Neural cell (in vitro differentiated cells): Measurements from ENCODE around the gene FAM240A. TPM values are rescaled to one million over a fixed set of nuclear protein-coding genes. Genes with fewer than 3 reads are reported as not detected.

Experiments used
- H2AFZ ChIP-seq: fragments of 200-600, 300-800 bp; sonication (generic), shearing (Covaris generic); 2 replicates; pipeline ENCODE4 v1.6.0; 2014; ENCODE audit warnings: low read depth, mild to moderate bottlenecking, antibody characterized with exemption, low read length, moderate library complexity
- H3F3A ChIP-seq: fragments of 200-600 bp; shearing (Covaris generic); 2 replicates; pipeline ENCODE4 v1.6.1; 2016; ENCODE audit warnings: mild to moderate bottlenecking, moderate library complexity, mixed read lengths, antibody characterized with exemption, low read length; ENCODE audit not compliant: insufficient read depth, poor library complexity, severe bottlenecking
- H3K27ac ChIP-seq: fragments of 200-600, 300-800 bp; sonication (generic), shearing (Covaris generic); 2 replicates; pipeline ENCODE4 v1.5.1; 2014; ENCODE audit warnings: mild to moderate bottlenecking, low read length, moderate library complexity
- H3K27me3 ChIP-seq: fragments of 300-800, 200-600 bp; sonication (generic), shearing (Covaris generic); 2 replicates; pipeline ENCODE4 v1.6.0; 2014; ENCODE audit warnings: mild to moderate bottlenecking, low read depth, low read length, moderate library complexity; ENCODE audit not compliant: insufficient read depth
- H3K36me3 ChIP-seq: fragments of 300-800, 200-600 bp; sonication (generic), shearing (Covaris generic); 2 replicates; pipeline ENCODE4 v1.5.1; 2014; ENCODE audit warnings: mild to moderate bottlenecking, antibody characterized with exemption, low read length, moderate library complexity; ENCODE audit not compliant: insufficient read depth
- H3K4me2 ChIP-seq: fragments of 300-800, 200-600 bp; sonication (generic), shearing (Covaris generic); 2 replicates; pipeline ENCODE4 v1.6.0; 2014; ENCODE audit warnings: mild to moderate bottlenecking, low read length
- H3K4me3 ChIP-seq: fragments of 300-800, 200-600 bp; sonication (generic), shearing (Covaris generic); 2 replicates; pipeline ENCODE4 v1.5.1; 2014; ENCODE audit warnings: mild to moderate bottlenecking, low read length, moderate library complexity
- H3K79me2 ChIP-seq: fragments of 200-600 bp; shearing (Covaris generic); replicated peaks from 2 replicates; pipeline ENCODE4 v1.6.0; 2014; ENCODE audit warnings: mild to moderate bottlenecking, low read length, moderate library complexity; ENCODE audit not compliant: insufficient read depth
- H3K9ac ChIP-seq: fragments of 300-800, 200-600 bp; sonication (generic), shearing (Covaris generic); 2 replicates; pipeline ENCODE4 v1.6.1; 2016; ENCODE audit warnings: mild to moderate bottlenecking, low read length, mixed read lengths
- H3K9me2 ChIP-seq: fragments of 200-600 bp; shearing (Covaris generic); 2 replicates; pipeline ENCODE4 v1.6.1; 2016; ENCODE audit warnings: mild to moderate bottlenecking, low read length, mixed read lengths; ENCODE audit not compliant: insufficient read depth
- H3K9me3 ChIP-seq: fragments of 200-600, 300-800 bp; sonication (generic), shearing (Covaris generic); 2 replicates; pipeline ENCODE4 v1.6.1; 2016; ENCODE audit warnings: mild to moderate bottlenecking, mixed run types, low read length, moderate library complexity, mixed read lengths
- H4K20me1 ChIP-seq: fragments of 200-600 bp; shearing (Covaris generic); 2 replicates; pipeline ENCODE4 v1.6.1; 2016; ENCODE audit warnings: mild to moderate bottlenecking, mixed run types; ENCODE audit not compliant: insufficient read depth
- EP300 ChIP-seq: fragments of 450-650 bp; conservative IDR thresholded peaks from 2 replicates; pipeline ENCODE4 v1.6.1; 2014; ENCODE audit warnings: antibody characterized with exemption, mild to moderate bottlenecking, moderate library complexity; ENCODE audit not compliant: poor library complexity, severe bottlenecking
- EZH2 ChIP-seq: fragments of 200-600, 300-800 bp; shearing (Covaris generic), sonication (generic); IDR thresholded peaks from 2 replicates; pipeline ENCODE4 v1.6.1; 2014; ENCODE audit warnings: antibody characterized with exemption, low read length, borderline replicate concordance, mild to moderate bottlenecking; ENCODE audit not compliant: insufficient read depth, poor library complexity, severe bottlenecking
- MXI1 ChIP-seq: fragments of 450-650 bp; conservative IDR thresholded peaks from 2 replicates; pipeline ENCODE4 v1.6.1; 2014; ENCODE audit warnings: antibody characterized with exemption, mild to moderate bottlenecking; ENCODE audit not compliant: poor library complexity, severe bottlenecking
- POLR2AphosphoS5 ChIP-seq: IDR thresholded peaks from 2 replicates; pipeline ENCODE4 v1.6.1; 2012
- RAD21 ChIP-seq: fragments of 450-650 bp; conservative IDR thresholded peaks from 2 replicates; pipeline ENCODE4 v1.6.1; 2014; ENCODE audit warnings: antibody characterized with exemption, mild to moderate bottlenecking, moderate library complexity
- SMC3 ChIP-seq: fragments of 450-650 bp; conservative IDR thresholded peaks from 2 replicates; pipeline ENCODE4 v1.6.1; 2014; ENCODE audit warnings: antibody characterized with exemption, mild to moderate bottlenecking, moderate library complexity; ENCODE audit not compliant: poor library complexity
- TAF1 ChIP-seq: IDR thresholded peaks from 2 replicates; pipeline ENCODE4 v1.6.1; 2012; ENCODE audit warnings: low read depth
- polyA plus RNA-seq: library from polyadenylated mRNA; depleted of rRNA; stranded (reverse); fragments of >200 nt; gene quantifications from 2 replicates; pipeline ENCODE4 v1.2.3, GENCODE V29; 2014
- TF ChIP-seq, protein P1 (sequence below): IDR thresholded peaks from 2 replicates; pipeline ENCODE4 v1.6.1; 2012; ENCODE audit warnings: borderline replicate concordance
- TF ChIP-seq, protein P2 (sequence below): fragments of 450-650 bp; IDR thresholded peaks from 2 replicates; pipeline ENCODE4 v1.5.1; 2014; ENCODE audit warnings: antibody characterized with exemption, mild to moderate bottlenecking, moderate library complexity; ENCODE audit not compliant: poor library complexity, severe bottlenecking

FAM240A gene
- polyA plus RNA-seq, 1 donor from 2014 or later, result not detected

DNA sequence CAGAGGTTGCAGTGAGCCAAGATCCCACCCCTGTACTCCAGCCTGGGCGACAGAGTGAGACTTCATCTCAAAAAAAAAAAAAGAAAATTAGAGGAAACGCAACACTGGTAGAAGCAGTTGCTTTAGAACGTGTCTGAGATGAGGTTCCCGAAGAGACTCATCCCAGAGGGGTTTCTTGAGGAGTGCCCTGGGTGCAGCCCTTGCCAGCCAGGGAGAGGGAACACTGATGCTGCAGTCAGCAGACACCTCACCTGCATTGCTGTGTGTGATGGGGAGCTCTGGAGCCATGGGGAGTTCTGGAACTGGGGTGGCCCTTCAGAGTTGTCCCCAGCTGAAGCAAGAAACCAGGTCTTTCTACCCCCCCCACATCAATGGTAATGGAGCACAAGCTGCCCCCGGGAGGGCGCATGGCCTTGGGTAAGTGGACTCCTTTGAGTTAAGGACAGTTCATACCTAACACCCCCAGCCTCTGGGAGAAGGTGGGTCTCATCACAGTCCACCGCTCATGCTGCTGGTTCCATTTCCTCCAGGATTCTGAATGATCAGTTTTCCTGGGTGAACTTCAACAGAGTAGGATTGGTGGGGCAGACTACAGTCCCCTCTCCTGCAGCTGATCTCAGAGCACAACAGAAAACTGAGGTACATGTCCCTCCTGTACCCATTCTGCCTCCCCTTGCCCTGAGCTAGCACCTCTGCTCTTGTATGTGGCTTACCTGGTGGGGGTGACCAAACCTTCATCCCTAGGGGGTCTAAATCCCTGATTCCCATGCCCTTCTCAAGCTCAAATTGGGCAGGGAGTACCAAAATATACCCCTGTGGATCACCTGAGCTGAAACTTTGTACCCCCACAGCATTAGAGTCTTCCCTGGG is 27.5 kb upstream of the FAM240A start (continued):
- TF ChIP-seq EP300 (no peak), RAD21 (no peak), TAF1 (no peak)

DNA sequence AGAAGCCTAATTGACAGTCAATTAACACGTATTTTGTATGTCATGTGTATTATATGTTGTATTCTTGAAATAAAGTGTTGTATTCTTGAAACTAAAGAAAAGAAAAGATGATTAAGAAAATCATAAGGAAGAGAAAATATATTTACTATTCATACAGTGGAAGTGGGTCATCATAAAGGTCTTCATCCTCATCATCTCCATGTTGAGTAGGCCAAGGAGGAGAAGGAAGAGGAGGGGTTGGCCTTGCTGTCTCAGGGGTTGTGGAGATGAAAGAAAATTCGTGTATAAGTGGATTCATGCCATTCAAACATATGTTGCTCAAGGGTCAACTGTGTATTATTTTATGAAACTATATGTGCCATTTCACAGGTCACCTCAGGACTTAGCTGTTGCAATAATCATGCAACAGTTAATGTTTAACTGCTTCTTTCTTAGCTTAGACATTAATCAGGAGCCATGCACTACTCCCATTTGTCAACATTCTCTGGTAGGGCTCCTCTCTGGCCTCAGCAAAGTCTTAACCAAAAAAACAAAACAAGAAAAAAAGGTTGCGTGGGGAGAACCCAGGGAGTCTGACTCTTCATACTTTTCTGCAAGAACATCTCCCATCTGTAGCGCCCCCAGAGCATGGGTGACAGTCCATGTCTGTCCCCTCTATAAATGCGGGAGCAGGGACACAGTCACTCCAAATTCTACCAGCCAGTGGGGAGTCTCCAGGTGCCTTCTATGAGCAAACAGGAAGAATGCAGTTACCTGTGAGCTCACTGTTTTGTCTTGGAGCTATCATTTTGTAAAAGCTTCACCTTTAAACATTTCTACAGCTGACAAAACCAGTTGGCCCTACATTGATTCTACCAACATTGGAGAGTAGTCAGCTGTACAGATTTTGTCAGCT is 26.3 kb upstream of the FAM240A start:
- Histone ChIP-seq H3K4me3 (no peak overlapping the region), H4K20me1 (no peaks in the 10 kb centered on the region), H3K36me3 (no peaks in the 10 kb centered on the region), H3K27me3 (no peaks in the 10 kb centered on the region), H3F3A (no peaks in the 10 kb centered on the region), H3K9me3 (no peaks in the 10 kb centered on the region), H3K4me2 (no peak overlapping the region), H3K27ac (no peak overlapping the region), H2AFZ (no peak overlapping the region), H3K79me2 (no peaks in the 10 kb centered on the region), H3K9me2 (no peaks in the 10 kb centered on the region), H3K9ac (no peak overlapping the region)
- TF ChIP-seq TAF1 (no peak), RAD21 (no peak), EP300 (no peak), EZH2 (no peak), SMC3 (no peak), MXI1 (no peak), POLR2AphosphoS5 (no peak)
- TF ChIP-seq, protein P1, sequence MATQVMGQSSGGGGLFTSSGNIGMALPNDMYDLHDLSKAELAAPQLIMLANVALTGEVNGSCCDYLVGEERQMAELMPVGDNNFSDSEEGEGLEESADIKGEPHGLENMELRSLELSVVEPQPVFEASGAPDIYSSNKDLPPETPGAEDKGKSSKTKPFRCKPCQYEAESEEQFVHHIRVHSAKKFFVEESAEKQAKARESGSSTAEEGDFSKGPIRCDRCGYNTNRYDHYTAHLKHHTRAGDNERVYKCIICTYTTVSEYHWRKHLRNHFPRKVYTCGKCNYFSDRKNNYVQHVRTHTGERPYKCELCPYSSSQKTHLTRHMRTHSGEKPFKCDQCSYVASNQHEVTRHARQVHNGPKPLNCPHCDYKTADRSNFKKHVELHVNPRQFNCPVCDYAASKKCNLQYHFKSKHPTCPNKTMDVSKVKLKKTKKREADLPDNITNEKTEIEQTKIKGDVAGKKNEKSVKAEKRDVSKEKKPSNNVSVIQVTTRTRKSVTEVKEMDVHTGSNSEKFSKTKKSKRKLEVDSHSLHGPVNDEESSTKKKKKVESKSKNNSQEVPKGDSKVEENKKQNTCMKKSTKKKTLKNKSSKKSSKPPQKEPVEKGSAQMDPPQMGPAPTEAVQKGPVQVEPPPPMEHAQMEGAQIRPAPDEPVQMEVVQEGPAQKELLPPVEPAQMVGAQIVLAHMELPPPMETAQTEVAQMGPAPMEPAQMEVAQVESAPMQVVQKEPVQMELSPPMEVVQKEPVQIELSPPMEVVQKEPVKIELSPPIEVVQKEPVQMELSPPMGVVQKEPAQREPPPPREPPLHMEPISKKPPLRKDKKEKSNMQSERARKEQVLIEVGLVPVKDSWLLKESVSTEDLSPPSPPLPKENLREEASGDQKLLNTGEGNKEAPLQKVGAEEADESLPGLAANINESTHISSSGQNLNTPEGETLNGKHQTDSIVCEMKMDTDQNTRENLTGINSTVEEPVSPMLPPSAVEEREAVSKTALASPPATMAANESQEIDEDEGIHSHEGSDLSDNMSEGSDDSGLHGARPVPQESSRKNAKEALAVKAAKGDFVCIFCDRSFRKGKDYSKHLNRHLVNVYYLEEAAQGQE, result no peak
- TF ChIP-seq, protein P2, sequence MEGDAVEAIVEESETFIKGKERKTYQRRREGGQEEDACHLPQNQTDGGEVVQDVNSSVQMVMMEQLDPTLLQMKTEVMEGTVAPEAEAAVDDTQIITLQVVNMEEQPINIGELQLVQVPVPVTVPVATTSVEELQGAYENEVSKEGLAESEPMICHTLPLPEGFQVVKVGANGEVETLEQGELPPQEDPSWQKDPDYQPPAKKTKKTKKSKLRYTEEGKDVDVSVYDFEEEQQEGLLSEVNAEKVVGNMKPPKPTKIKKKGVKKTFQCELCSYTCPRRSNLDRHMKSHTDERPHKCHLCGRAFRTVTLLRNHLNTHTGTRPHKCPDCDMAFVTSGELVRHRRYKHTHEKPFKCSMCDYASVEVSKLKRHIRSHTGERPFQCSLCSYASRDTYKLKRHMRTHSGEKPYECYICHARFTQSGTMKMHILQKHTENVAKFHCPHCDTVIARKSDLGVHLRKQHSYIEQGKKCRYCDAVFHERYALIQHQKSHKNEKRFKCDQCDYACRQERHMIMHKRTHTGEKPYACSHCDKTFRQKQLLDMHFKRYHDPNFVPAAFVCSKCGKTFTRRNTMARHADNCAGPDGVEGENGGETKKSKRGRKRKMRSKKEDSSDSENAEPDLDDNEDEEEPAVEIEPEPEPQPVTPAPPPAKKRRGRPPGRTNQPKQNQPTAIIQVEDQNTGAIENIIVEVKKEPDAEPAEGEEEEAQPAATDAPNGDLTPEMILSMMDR, result no peak
